Coronary artery (tissue), 2 donors: ENCODE results near the gene PRKG1.

Experiments used
- DNase-seq: peaks from one replicate; pipeline ENCODE4 v3.0.0-alpha.2; 2017; ENCODE audit warnings: low spot score
- H3K27ac ChIP-seq, 2 donors: fragments of 200-600 bp; sonication (generic); one replicate each; pipeline ENCODE4 v1.5.1; 2016 to 2019
- H3K4me3 ChIP-seq: fragments of 200-600 bp; sonication (generic); 2 replicates; pipeline ENCODE4 v1.5.1; 2016; ENCODE audit warnings: mild to moderate bottlenecking, moderate library complexity
- CTCF ChIP-seq: fragments of 200-600 bp; sonication (generic); IDR thresholded peaks from one replicate; pipeline ENCODE4 v1.5.1; 2019; ENCODE audit warnings: antibody characterized with exemption

The PRKG1 gene

GRCh38 chr10:51075873-51076229 is 1.6 kb downstream of the PRKG1 start:
- TF ChIP-seq CTCF: no peak
- H3K27ac ChIP-seq: peak overlapping the region; percentile 65 to 96
- no peak for DNase-seq
- H3K4me3 ChIP-seq: peak overlapping the region; percentile 79

DNA sequence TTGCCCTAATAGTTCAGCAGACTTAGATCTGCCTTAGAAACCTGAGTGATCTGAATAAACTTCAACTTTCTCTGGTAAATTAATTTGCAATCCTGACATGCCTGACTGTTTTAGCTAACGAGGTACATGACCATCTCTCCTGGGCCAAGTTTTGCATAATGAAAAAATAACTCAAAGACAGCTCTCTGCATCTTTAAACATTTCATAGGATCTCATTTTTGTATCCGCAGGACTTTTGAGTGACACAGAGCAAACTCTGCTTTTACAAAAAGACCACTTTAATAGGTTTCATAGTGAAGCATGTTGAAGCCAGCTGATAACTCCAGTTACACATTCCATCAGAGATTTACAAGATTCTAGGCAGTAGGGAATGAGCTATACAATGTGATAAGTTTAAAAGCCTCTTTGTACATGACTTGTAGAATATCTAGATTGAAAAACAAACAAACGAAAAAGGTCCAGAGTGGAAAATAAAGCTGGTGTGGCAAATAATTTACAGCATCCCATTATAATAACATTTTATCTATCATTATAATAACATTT is 2.1 kb downstream of the PRKG1 start:
- Histone ChIP-seq H3K4me3 (peak overlapping the region; percentile 79), H3K27ac (peak overlapping the region in 1 of 2 donors; percentile 96)
- DNase-seq: no peak
- TF ChIP-seq CTCF: no peak

GRCh38 chr10:51077074-51077473 is 2.8 kb downstream of the PRKG1 start:
- H3K27ac ChIP-seq: no peak overlapping the region
- DNase-seq: no peak
- no peak for TF ChIP-seq CTCF
- H3K4me3 ChIP-seq: peak overlapping the region; percentile 79

- no peak for TF ChIP-seq CTCF
- DNase-seq: no peak
- peak overlapping the region in 1 of 2 donors; percentile 15 for H3K27ac ChIP-seq
- peak overlapping the region; percentile 79 for H3K4me3 ChIP-seq
Measured at GRCh38 chr10:51077507-51077906, 3.2 kb downstream of the PRKG1 start.

DNA sequence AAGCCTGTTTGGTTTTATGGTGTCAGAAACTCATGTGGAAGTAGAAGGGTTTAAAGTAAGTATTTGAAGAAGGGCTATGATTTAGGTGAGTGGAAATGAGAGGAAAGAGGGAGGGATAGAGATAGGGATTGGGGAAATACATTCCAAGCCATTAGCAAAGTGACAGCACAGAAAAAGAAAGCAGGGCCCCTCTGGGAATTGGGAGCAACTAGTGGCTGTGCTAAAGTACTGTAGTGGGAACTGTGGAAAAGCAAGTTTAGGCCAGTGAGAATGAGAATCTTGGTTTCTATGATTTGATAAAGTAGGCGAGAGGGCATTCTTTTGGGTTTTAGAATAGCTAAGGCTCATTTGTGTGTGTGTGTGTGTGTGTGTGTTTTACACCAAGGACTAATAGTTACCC is 5.0 kb downstream of the PRKG1 start:
- Histone ChIP-seq H3K4me3 (peak overlapping the region; percentile 37), H3K27ac (peak overlapping the region in 1 of 2 donors; percentile 64)
- no peak for DNase-seq
- TF ChIP-seq CTCF: no peak

- TF ChIP-seq CTCF: no peak
- peak overlapping the region; percentile 37 for H3K4me3 ChIP-seq
- no peak for DNase-seq
- peak overlapping the region in 1 of 2 donors; percentile 64 for H3K27ac ChIP-seq
Measured at GRCh38 chr10:51079766-51080165, 5.5 kb downstream of the PRKG1 start.

GRCh38 chr10:51080311-51081006 is 6.2 kb downstream of the PRKG1 start:
- H3K27ac ChIP-seq: peak overlapping the region in 1 of 2 donors; percentile 64
- TF ChIP-seq CTCF: no peak
- peak overlapping the region; percentile 43 for H3K4me3 ChIP-seq
- no peak for DNase-seq
